Limb (tissue), 2 donors: ENCODE results near the gene MST1.

Source experiments
- DNase-seq, 2 donors: peaks; one replicate each; pipeline ENCODE4 v3.0.0-alpha.2; 2016; ENCODE audit errors: extremely low spot score in 2 of 2

The MST1 gene

DNA sequence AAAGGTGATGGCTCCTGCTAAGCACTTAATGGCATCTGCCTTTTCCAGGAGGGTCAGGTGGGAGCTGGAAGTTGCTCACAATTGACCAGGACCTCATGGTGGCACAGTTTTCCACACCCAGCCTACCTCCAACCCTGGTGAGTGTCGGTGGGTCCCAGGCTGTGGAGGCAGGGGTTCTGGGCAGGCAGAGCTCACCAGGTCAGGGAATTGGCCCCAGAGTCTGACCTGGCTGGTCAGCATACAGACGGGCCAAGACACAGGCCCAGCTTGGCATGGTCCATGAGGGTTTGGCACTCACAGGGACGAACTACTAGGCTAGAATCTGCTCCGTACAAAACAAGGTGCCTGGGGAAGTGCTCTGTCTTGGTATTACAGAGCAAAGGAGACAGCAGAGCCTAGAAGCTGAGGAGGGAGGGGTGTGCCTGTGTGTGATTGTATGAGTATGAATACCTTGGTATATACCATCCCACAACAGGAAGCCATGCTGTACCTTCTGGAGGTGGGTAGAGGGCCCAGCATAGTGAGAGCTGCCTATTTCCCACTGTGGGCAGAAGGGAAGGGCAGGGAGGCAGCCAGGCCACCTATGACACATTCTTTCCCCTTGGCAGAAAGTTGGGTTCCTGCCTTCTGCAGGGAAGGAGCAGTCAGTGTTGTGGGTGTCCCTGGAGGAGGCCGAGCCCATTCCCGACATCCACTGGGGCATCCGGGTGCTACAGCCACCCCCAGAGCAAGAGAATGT, 8.6 kb downstream of the MST1 start:
- no peak for DNase-seq

DNA sequence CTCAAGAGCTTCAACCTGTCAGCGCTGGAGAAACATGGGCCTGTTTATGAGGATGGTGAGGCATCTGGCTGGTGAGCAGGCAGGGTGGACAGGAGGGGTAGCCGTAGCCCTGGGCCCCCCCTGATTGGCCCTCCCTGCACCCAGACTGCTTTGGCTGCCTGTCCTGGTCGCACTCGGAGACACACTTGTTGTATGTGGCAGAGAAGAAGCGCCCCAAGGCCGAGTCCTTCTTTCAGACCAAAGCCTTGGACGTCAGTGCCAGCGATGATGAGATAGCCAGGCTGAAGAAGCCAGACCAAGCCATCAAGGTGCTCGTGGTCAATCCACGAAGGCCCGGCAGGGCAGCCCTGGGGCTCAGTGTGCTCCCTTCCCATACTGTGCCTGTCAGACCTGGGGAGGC, 13.4 kb downstream of the MST1 start:
- DNase-seq, result no peak

DNA sequence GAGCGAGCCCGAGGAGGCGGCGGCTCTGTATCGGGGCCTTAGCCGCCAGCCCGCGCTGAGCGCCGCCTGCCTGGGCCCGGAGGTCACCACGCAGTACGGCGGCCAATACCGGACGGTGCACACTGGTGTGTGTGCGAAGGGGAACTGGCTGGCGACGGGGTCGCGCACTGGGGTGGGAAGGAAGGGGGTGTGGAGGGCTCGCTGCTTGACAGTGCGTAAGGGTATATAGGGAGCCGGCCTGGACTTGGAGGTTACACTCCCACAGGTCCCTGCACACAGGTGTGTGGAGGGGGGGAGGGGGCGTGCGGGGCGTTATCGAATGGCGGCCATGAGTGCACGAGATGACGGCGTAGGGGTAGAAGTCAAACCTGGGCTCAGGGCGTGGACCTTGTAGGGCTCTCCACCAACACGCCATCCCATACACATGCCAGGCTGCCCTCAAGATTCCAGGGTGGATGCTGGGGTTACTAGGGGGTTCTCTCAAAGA, 14.7 kb downstream of the MST1 start:
- no peak for DNase-seq

DNA sequence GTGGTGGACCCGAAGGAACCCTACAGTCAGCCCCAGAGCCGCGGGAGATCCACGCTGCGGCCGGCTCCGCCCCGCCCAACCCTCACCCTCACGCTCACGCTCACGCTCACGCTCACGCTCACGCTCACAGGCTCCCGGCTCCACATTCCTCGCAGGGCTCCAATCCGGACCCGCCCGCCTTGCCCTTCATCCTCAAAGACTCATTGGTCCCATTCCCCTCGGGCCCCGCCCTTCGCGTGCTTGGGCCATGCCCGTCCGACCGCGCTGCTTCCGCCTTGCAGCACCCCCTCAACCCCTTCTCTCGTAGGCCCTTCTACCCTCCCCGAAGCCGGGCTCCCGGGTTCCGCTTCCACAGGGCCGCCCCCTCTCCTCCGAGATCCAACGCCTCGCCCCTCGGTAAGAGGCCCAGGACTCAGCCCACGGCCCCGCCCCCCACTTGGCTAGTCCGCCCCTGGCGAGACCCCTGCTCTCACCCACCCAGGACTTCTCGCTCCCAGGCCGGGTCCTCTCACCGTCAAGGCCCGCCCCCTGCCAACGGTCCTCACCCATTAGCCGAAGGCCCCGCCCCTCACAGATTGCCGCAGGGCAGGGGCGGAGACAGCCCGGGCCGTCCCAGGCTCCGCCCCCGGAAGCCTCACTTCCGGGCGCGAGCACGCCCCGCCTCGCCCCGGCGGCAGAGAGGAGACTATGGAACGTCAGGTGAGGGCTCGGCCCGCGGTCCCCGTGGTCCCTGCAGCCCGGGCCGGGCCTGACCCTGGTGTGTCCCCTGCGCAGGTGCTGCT, 15.4 kb downstream of the MST1 start, which contains the start of gene APEH:
TSS of gene APEH (plus strand) at position 637 of the 782 bp plus-strand sequence. CDS start at position 688, 51 bp downstream.
- DNase-seq, result peak; percentile 94 to 97

DNA sequence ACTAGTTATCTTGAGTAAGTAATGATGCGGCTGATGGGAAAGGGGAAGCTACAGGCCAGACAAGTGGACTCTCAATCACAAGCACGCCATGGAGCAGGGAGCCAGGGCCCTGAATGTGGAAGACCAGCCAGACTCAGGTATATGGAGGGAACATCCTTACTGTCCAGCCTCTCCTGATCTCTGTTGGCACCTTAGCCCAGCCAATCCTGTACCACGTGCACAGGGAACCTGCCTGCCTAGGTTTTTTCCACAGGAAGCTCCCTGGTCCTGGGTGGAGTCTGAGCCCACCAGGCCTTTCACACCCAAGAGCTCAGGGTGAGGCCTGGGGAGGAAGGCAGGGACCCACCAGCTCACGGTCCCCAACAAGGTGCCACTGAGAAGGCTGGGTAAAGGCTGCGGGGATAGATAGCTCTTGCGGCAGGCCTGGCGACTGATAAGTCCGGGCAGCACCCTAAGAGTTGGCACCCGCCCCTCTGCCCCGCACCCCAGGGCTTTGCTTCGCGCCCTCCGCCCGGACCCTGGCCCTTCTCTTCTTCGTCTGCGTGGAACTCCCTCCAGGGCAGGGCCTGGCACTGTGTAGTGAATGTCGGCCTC, 16.1 kb downstream of the MST1 start:
- no peak for DNase-seq

DNA sequence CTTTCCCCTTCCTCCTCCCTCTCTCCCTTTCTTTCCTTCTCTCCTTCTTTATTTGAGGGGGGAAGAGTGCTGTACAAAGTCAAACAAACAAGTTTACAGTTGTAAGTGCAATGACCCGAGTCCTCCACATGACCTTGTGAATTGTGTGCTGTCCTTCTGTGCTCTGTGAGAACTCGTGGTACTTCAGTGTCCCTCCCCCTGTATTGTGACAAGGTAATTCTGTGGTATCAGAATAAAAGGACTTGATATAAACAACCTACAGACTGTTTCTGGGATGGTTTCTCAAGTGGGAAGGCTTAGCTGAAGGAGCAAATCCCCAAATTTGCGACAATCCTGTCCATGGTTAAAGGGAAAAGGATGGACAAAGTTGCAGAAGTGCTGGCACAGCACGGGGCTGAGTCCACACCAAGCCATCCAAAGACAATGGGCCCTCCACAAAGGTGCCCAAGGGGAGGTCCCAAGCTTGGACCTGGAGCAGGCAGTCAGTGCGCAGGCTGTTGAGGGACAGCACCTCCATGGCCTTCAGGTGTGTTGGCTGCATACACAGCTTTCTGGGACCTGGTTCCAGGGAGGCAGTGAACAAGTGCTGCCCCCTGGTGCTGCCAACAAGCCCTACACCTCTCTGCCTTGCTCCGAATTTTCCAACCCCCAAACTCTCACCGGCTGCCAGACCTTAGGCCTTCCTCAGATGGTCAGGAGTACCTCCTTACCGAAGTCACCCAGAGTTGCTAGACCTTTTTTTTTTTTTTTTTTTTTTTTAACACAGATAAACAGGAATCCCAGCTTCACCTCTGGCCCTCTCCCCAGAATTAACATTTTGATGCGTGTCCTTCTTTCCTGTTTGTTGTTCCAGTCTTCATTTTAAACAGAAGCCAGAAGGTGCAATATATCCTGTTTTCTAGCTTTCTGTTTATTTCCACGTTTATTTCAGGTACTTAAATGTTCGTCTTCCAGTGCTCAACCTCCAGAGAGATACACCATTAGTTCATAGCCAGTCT, 17.7 kb downstream of the MST1 start:
- DNase-seq, result peak; percentile 50 to 83

DNA sequence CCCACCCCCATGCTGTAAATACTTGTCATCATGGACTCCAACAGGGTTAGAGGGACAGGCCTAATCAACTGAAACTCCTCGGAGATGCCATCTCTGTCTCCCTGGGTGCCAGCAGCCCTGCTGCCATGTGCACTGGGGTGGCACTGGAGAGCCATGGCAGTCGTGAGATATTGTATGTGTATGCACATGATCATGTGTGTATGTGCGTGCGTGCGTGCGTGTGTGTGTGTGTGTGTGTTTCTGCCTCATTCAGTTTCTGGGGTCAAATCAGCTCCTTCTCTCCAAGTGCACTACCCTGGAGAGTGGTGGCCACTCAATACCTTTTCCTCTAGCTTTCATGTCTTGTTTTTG, 18.4 kb downstream of the MST1 start:
- DNase-seq, result no peak

DNA sequence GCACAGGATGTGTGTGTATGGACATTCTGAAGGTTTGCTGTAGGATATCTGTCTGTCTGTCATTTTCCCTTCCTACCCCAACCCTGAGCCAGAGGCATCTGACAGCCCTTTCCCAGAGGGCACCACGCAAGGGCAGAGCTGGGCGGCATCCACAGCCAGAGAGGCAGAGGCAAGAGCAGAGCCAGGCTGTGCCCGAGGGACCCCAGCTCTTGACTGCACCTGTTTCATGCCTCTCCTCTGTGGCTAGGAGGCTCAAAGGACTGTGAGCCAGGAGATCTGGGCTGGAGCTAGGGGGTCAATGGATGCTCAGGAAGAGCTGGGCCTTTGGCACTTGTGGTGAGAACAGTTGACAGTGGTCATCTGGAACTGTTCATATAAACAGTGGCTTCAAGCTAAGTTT, 19.9 kb downstream of the MST1 start:
- DNase-seq, result no peak

DNA sequence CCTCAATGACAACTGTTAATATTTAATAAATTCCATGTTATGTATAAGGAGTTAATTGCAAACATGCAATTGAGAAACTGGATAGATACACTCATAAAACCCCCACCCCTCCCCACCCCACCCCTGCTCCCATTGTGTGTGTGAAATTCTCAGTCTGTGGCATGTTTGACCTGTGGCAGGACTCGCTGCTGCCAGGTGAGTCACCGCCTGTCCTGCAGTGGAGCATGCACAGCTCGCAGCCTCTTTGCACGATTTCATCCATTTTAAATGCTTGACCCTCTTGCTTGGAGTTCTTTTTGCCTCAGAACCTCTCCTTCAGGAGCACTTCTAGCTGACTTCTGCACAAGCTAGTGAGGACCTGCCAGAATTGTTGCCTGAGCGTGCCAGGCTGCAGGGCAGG, 20.4 kb downstream of the MST1 start:
- DNase-seq, result no peak

DNA sequence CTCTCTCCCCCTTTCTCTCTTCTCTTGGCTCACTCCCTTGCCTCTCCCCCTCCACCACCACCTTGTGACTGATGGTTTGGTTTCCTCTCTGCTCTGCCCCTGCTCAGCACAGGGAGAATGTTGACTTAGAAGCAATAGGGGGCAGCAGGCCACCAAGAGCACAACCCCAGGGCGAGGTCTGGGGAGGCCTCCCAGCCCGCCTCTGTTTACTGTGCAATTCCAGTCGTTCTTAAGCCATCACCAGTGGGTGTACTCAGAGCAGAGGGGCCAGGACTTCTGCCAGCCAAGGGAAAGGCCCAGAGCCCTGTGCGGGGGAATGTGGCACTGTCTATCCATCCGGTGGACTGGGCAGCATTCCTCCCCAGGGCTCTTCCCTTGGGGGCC, 20.9 kb downstream of the MST1 start:
- DNase-seq, result no peak

DNA sequence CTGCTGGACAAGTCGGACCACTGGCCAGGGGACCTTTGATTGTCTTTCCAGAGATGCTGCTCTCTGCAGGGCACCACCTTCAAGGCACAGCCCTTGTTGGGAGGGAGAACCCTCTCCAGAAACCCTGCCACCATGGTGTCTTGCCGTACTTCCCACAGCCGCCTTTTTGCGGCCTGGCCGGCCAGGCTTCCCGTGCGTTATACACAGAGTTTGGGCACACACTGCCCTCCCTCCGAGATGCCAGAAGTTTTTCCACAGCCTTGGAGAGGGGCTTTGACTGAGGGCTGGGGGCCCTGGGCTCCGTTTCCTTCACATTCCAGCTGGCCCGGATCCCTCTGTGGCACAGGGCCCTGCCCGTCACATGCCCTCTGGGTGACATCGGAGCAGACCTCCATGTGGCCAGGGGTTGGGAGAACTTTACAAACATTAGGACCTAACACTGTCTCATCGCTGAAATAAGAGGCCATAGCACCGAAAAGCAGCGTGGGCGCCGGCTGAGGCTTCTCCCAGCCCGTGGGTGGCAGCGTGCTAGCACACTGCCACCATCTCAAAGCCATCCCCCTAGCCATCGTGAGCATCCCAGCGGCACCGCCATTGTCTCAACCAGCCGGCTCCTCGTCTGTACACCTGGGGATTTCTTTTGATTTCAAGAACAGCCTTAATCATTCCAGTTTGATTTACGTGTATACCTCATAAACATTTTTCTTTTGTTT, 21.4 kb downstream of the MST1 start:
- no peak for DNase-seq

DNA sequence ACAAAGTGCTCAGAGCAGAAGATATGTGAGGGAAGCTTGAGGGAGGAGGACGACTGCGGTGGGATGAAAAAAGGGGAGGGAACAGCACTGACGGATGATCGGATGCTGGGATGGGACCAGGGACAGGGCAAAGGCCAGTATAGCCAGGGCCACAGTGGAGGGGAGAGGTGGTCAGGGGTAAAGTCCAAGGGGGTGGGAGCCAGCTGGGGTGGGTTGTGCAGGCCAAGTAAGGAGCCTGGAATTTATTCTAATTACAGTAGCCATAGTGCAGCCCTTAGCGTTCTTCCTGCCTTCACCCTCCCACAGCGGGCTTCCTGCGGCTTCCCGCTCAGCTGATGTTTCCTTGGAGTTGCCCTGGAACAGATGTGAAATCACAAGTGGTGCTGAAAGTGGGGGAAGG, 22.7 kb downstream of the MST1 start:
- no peak for DNase-seq

DNA sequence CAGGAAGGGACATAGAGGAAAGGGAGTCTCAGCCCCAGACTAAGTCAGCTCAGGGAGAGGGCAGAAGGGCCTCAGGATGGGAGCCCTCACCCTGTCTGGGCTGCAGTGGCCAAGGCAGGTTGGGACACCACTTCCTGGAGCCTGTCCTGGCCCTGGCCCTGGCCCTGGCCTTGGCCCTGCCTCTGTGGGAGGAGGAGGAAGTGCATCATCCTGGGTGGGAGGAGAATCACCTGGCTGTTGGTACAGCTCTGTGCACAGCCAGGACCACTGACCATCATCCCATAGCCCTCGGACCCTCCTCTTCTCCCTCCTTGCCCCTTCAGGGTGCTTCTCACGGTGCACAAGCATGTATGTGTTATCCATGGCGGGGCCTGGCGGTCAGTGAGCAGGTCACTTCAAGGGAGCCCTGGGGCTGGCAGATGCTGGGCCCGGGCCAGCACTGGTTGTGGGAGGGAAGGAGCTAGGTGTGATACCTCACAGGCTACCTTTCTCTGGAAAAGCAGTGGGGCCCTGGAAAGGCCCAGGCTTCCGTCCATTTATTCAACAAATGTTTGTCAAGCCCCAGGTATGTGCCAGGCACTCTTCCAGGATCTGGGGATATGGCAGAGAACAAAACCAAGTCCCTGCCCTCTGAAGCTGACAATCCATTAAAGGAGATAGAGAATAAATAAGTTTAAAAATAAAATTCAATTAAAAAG, 23.3 kb downstream of the MST1 start:
- no peak for DNase-seq

DNA sequence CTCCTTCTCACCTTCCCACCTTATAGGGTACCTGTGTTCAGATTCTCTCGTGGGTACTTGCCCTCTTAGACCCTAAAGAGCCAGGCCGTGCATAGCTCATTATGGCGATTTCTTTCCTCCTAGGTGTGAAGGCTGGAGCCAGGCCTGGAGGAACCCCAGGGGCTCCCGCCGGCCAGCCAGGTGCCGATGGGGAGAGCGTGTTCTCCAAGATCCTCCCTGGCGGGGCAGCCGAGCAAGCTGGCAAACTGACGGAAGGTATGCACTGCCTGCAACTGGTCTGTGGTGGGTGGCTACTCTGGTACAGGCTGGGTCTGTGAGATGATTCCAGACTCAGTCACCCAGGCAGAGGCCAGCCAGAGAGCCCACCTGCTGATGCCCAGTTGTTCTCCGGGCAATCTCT, 25.0 kb downstream of the MST1 start:
- no peak for DNase-seq

DNA sequence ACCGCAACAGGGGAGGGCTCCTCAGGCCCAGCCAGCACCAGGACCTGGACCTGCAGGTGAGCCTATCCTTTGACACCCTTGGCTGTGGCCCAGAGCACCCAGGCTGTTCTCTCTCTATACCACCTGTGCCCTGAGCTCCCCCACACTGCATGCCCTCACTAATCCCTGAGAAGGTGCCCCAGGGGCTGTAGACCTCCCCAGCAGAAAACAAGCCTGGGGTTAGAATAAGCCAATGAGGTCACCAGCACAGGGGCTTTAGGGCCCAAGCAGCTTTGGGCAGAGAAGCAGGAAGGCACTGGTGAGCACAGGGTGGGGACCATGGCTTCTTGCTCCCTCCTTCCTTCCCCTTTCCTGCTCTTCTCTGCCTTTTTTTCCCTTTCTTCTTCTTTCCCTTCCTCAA, 25.4 kb downstream of the MST1 start:
- no peak for DNase-seq

DNA sequence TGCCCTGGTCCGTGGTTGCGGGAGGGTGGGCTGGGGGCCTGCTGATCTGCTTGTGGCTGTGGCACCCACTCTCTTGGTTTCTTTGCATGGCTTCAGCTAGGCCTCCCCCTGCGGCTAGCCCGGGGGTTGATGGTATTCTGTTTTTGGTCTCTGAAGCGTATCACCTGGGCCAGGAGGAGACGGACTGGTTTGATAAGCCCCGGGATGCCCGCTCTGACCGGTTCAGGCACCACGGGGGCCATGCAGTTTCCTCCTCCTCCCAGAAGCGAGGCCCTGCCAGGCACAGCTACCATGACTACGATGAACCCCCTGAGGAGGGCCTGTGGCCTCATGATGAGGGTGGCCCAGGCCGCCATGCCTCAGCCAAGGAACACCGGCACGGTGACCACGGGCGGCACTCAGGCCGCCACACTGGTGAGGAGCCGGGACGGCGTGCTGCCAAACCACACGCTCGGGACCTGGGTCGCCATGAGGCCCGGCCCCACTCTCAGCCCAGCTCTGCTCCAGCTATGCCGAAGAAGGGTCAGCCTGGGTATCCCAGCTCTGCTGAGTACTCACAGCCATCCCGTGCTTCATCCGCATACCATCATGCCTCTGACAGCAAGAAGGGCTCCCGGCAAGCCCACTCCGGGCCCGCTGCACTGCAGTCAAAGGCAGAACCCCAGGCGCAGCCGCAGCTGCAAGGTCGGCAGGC, 26.4 kb downstream of the MST1 start:
- no peak for DNase-seq

DNA sequence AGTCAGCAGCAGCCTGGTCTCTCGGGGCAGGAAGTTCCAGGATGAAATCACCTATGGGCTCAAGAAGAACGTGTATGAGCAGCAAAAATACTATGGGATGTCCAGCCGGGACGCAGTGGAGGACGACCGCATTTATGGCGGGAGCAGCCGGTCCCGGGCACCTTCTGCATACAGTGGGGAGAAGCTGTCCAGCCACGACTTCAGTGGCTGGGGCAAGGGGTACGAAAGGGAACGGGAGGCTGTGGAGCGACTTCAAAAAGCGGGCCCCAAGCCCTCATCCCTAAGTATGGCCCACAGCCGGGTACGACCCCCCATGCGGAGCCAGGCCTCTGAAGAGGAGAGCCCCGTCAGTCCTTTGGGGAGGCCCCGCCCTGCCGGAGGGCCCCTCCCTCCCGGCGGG, 27.3 kb downstream of the MST1 start:
- DNase-seq, result no peak

DNA sequence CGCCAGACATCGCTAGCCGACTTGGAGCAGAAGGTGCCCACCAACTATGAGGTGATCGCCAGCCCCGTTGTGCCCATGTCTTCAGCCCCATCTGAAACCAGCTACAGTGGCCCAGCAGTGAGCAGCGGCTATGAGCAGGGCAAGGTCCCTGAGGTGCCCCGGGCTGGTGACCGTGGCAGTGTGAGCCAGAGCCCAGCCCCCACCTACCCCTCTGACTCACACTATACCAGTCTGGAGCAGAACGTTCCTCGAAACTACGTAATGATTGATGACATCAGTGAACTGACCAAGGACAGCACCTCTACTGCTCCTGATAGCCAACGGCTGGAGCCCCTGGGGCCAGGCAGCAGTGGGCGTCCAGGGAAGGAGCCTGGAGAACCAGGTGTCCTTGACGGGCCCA, 28.0 kb downstream of the MST1 start:
- DNase-seq, result no peak

DNA sequence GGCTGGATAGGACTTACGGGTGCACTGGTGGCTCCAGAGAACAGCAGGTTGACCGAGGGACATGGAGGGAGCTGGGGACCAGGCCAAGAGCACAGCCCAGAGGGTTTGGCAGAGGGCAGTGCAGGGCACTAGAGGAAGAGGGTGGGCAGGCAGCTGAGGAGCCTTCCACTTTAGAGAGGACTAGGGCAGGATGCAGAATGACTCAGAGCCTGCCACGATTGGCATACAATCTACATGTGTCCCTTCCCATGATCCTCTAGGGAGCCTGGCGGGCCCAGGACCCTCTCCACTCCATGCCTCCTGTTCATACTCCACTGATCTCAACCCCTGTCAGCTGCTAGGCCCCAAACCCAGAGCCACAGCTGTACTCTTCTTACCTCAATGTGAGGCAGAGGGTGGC, 29.5 kb downstream of the MST1 start:
- DNase-seq, result no peak
